Body of pancreas (tissue), 4 donors: ENCODE data around the gene WDR37.

Experiments used
- CTCF ChIP-seq, 7 experiments: fragments of 450-650 bp in 4 of 7; fragments of 200-600 bp in 3 of 7; sonication (generic) in 3 of 7; IDR thresholded peaks; one replicate each; pipeline ENCODE4 v1.5.1; 2016 to 2019; ENCODE audit warnings: antibody characterized with exemption in 7 of 7
- POLR2A ChIP-seq, 3 donors: fragments of 450-650 bp; IDR thresholded peaks; one replicate each; pipeline ENCODE4 v1.6.1; 2016; ENCODE audit warnings: antibody characterized with exemption in 3 of 3, mild to moderate bottlenecking in 2 of 3

GRCh38 chr10:1178506-1178905 is 122.3 kb downstream of the WDR37 start:
- TF ChIP-seq POLR2A (IDR thresholded peaks at IDR 0.05) (no peak), CTCF (IDR thresholded peaks at IDR 0.05) (no peak)
